MG63 (cell line): ENCODE data around the gene PSMB2. TPM values are rescaled to one million over a fixed set of nuclear protein-coding genes. Genes with fewer than 3 reads are reported as not detected.
"Not testable (repeated sequence)": the region's sequence is repeated elsewhere in the genome, so short reads cannot be mapped to it uniquely, and the experiment has no call there.

ENCODE experiments used
- DNase-seq: peaks from one replicate; pipeline ENCODE4 v3.0.0-alpha.2; 2020
- H3K27me3 ChIP-seq: fragments of 250-450 bp; sonication (Bioruptor Pico); 2 replicates; pipeline ENCODE4 v1.5.1; 2020; ENCODE audit warnings: mild to moderate bottlenecking, moderate library complexity
- H3K36me3 ChIP-seq: fragments of 250-450 bp; sonication (Bioruptor Pico); 2 replicates; pipeline ENCODE4 v1.5.1; 2020; ENCODE audit warnings: mild to moderate bottlenecking, moderate library complexity
- H3K4me3 ChIP-seq: fragments of 250-450 bp; sonication (Bioruptor Pico); 2 replicates; pipeline ENCODE4 v1.5.1; 2020; ENCODE audit warnings: mild to moderate bottlenecking, moderate library complexity
- H3K9me3 ChIP-seq: fragments of 250-450 bp; sonication (Bioruptor Pico); 2 replicates; pipeline ENCODE4 v1.5.1; 2020; ENCODE audit warnings: mild to moderate bottlenecking, moderate library complexity
- total RNA-seq: library from RNA; depleted of rRNA; stranded (reverse); fragments of >200 nt; shearing (Covaris generic); gene quantifications from 2 replicates; pipeline ENCODE4 v1.2.3, GENCODE V29; 2014; ENCODE audit warnings: low replicate concordance

Gene PSMB2
- total RNA-seq, 1 experiment from 2014 or later: 114 TPM

DNA sequence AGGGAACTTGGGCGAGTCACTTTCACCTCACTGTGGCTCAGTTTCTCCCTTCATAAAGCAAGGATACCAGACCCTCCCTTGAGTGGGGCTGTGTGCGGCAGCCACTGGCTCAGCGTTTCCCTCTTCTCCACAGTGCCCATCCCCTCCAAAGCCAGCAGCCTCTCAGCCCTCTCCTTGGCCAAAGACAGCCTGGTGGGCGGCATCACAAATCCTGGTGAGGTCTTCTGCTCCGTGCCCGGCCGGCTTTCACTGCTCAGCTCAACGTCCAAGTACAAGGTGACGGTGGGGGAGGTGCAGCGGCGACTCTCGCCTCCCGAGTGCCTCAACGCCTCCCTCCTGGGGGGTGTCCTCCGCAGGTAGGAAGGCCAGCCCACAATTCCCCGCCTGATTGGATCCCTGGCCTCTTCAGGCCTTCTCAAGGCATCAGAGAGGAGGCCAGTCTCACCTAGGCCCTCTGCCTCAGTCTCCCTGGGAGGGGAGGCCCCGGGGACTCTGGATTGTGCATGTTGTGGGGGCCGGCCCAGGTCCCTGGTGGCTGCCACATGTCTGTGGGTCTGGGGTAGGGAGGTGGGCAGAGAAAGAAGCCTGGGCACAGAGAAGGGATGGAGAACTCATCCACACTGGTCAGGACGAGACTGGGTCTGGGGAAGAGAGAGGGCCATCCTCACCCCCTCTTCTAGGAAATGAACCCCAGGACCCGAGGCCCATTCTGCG lies 53.0 kb downstream of the PSMB2 start:
- Histone ChIP-seq H3K4me3 (no peak overlapping the region), H3K27me3 (no peaks in the 10 kb centered on the region), H3K36me3 (no peaks in the 10 kb centered on the region), H3K9me3 (no peaks in the 10 kb centered on the region)
- no peak for DNase-seq

DNA sequence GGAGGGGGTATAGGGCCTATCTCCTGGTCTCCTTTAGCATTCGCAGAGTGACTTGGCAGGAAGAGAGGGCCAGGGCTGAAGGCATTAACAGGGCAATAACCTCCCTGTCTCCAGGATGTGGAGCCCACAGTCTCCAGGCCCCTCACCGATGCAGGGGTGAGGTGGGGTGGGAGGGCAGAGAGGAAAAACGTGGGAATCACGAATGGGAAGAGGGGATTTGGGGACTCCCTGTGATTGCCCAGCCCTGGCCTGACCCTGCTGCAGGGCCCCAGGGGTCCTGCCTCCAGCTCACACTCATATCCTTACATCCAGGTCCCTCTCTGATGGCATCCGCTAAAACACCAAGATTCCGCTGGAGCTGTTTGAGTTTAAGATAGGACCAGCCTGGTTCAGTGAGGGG lies 53.6 kb downstream of the PSMB2 start:
- no peaks in the 10 kb centered on the region for H3K27me3 ChIP-seq
- no peaks in the 10 kb centered on the region for H3K36me3 ChIP-seq
- H3K9me3 ChIP-seq: no peaks in the 10 kb centered on the region
- DNase-seq: no peak
- H3K4me3 ChIP-seq: no peak overlapping the region

DNA sequence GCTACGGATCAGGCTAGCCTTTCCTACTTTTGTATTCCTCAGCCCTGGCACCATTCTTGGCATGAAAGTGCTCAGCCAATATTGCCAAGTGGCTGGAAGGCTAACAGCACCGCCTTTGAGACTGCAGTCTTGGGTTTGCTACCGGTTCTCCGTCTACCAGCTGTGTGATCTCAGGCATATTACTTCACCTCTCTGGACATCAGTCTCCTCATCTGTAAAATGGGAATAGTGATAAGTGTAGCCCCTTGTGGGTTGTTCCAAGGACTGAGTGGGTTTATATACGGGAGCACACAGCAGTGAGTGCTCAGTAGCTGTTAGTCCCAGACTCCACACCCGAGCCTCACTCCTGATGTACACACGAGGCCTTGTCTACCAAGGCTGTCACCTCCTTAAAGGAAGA lies 54.5 kb downstream of the PSMB2 start:
- Histone ChIP-seq H3K4me3 (no peak overlapping the region), H3K27me3 (no peaks in the 10 kb centered on the region), H3K9me3 (no peaks in the 10 kb centered on the region)

DNA sequence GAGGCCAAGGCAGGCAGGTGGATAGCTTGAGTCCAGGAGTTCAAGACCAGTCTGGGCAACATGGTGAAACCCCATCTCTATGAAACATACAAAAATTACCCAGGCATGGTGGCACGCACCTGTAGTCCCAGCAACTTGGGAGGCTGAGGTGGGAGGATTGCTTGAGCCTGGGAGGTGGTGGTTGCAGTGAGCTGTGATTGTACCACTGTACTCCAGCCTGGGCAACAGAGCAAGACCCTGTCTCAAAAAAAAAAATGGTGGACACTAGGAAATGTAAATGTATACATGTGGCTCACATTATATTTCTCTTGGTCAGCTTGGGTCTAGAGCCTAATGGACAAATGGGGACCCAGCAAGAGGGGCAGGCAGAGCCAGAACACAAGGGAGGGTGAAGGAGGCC lies 55.5 kb downstream of the PSMB2 start:
- H3K9me3 ChIP-seq, DNase-seq: not testable (repeated sequence)

More for the DNA sequence above, 54.5 kb downstream of the PSMB2 start:
- no peaks in the 10 kb centered on the region for H3K36me3 ChIP-seq
- no peak for DNase-seq

DNA sequence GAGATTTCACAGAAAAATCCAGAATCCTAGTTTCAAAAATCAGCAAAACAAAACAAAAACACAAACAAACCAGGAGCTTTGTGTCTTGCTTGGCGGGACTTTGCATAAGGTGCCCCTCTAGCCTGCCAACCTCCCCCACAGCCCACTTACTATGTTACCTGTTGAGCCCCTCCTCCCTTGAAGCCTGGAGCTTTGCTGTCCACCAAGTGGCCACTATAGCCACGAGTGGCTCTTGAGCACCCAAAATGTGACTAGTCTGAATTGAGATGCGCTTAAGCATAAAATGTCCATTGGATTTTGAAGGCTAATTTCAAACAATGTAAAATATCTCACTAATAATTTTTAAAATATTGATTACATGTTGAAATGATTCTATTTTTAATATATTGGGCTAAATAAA lies 56.0 kb downstream of the PSMB2 start:
- H3K9me3 ChIP-seq: no peaks in the 10 kb centered on the region
- no peak for DNase-seq

More for the DNA sequence above, 55.5 kb downstream of the PSMB2 start:
- not testable (repeated sequence) for H3K36me3 ChIP-seq, H3K4me3 ChIP-seq, H3K27me3 ChIP-seq

DNA sequence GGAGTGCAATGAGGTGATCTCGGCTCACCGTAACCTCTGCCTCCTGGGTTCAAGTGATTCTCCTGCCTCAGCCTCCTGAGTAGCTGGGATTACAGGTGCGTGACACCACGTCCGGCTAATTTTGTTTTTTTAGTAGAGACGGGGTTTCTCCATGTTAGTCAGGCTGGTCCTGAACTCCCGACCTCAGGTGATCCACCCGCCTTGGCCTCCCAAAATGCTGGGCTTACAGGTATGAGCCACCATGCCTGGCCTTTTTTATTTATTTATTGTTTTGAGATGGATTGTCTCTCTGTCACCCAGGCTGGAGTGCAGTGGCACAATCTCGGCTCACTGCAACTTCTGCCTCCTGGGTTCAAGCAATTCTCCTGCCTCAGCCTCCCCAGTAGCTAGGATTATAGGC lies 59.7 kb downstream of the PSMB2 start:
- not testable (repeated sequence) for H3K4me3 ChIP-seq, H3K36me3 ChIP-seq, H3K9me3 ChIP-seq, DNase-seq, H3K27me3 ChIP-seq

More for the DNA sequence above, 56.0 kb downstream of the PSMB2 start:
- Histone ChIP-seq H3K36me3 (no peaks in the 10 kb centered on the region), H3K27me3 (no peaks in the 10 kb centered on the region), H3K4me3 (no peak overlapping the region)

DNA sequence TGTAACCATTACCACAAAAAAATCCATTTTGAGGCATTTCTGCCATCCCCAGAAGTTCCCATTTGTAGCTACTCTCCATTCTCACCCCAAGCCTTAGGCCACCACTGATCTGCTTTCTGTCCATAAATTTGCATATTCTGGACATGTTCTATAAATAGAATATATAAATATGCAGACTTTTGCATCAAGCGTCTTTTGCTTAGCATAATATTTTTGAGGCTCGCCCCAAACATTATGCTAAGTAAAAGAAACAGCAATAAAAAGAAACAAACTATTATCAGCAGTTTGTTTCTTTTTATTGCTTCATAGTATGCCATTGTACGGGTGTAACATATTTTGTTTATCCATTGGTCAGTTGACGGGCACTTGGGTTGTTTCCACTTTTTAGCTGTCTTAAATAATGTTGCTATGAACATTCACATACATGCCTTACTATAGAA lies 60.4 kb downstream of the PSMB2 start:
- H3K4me3 ChIP-seq: no peak overlapping the region
- no peak for DNase-seq
- no peaks in the 10 kb centered on the region for H3K27me3 ChIP-seq
- no peaks in the 10 kb centered on the region for H3K9me3 ChIP-seq
- no peaks in the 10 kb centered on the region for H3K36me3 ChIP-seq

DNA sequence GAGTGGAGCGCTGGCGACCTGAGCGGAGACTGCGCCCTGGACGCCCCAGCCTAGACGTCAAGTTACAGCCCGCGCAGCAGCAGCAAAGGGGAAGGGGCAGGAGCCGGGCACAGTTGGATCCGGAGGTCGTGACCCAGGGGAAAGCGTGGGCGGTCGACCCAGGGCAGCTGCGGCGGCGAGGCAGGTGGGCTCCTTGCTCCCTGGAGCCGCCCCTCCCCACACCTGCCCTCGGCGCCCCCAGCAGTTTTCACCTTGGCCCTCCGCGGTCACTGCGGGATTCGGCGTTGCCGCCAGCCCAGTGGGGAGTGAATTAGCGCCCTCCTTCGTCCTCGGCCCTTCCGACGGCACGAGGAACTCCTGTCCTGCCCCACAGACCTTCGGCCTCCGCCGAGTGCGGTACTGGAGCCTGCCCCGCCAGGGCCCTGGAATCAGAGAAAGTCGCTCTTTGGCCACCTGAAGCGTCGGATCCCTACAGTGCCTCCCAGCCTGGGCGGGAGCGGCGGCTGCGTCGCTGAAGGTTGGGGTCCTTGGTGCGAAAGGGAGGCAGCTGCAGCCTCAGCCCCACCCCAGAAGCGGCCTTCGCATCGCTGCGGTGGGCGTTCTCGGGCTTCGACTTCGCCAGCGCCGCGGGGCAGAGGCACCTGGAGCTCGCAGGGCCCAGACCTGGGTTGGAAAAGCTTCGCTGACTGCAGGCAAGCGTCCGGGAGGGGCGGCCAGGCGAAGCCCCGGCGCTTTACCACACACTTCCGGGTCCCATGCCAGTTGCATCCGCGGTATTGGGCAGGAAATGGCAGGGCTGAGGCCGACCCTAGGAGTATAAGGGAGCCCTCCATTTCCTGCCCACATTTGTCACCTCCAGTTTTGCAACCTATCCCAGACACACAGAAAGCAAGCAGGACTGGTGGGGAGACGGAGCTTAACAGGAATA lies 64.0 kb downstream of the PSMB2 start:
- H3K27me3 ChIP-seq: no peaks in the 10 kb centered on the region
- H3K36me3 ChIP-seq: no peaks in the 10 kb centered on the region
- no peak overlapping the region for H3K4me3 ChIP-seq
- H3K9me3 ChIP-seq: no peaks in the 10 kb centered on the region
- DNase-seq: no peak

DNA sequence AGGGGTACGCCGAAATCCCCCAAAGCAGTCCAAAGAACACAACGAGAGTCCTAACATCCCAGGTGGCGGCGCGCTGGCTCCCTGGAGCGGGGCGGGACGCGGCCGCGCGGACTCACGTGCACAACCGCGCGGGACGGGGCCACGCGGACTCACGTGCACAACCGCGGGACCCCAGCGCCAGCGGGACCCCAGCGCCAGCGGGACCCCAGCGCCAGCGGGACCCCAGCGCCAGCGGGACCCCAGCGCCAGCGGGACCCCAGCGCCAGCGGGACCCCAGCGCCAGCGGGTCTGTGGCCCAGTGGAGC lies 64.6 kb downstream of the PSMB2 start:
- H3K4me3 ChIP-seq, DNase-seq, H3K27me3 ChIP-seq, H3K9me3 ChIP-seq, H3K36me3 ChIP-seq: not testable (repeated sequence)

DNA sequence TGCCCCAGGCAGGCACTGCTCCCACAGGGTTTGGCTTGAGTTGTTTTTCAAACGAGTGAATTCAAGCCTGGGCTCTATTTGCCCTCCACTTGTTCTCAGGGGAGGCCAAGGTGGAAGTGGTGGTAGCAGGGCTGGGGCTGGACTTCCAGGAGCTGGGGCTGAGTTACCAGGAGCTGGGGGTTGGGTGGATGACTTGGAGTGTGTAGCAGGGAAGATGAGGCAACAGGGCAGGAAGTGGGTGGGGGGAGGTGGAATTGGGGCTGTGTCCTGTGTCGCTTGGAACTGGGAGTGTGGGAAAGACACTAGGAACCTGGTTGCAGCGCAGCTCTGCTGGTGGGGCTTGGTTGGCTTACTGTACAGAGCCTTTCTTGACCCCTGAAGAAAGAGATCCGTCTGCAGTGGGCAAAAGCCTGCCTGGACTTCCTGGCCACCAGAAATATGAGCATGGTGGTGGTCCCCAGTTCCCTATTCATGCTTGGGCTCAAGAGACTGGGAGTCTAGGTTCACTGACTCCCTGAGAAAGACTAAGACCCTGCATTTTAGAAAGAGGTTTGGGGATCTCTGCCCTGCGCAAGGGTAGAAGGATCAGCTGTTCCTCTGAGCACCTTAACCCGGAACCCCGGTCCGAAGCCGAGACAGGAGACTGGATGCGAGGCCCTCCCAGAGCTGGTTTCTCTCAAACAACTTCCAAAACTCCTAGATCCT lies 65.1 kb downstream of the PSMB2 start:
- Histone ChIP-seq H3K36me3 (no peaks in the 10 kb centered on the region), H3K9me3 (no peaks in the 10 kb centered on the region), H3K27me3 (no peaks in the 10 kb centered on the region), H3K4me3 (no peak overlapping the region)
- DNase-seq: no peak

DNA sequence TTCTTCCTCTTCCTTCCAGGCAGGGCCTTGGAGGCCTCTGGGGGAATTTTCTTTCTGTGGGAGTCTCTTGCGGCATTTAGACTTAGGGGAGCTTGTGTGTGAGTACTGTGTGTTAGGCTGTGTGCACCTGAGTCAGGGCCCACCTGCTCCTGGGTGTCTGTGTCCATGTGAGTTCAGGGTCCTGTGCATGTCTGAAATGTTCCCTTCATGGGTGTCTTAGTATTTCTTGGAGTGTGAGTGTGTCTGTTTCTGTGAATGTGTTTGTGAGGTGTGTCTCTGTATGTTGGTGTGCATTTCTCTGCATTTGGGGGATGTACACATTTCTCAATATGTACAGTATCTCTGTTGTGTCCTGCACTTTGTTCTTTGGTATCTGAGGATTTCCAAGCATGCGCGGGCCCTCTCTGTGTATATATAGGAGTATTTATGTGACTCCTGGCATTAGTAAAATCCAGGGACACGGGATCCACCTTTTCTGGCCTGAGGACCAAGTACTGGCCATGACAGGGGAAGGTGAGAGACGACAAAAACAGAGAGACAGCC lies 65.8 kb downstream of the PSMB2 start:
- H3K9me3 ChIP-seq: no peaks in the 10 kb centered on the region

DNA sequence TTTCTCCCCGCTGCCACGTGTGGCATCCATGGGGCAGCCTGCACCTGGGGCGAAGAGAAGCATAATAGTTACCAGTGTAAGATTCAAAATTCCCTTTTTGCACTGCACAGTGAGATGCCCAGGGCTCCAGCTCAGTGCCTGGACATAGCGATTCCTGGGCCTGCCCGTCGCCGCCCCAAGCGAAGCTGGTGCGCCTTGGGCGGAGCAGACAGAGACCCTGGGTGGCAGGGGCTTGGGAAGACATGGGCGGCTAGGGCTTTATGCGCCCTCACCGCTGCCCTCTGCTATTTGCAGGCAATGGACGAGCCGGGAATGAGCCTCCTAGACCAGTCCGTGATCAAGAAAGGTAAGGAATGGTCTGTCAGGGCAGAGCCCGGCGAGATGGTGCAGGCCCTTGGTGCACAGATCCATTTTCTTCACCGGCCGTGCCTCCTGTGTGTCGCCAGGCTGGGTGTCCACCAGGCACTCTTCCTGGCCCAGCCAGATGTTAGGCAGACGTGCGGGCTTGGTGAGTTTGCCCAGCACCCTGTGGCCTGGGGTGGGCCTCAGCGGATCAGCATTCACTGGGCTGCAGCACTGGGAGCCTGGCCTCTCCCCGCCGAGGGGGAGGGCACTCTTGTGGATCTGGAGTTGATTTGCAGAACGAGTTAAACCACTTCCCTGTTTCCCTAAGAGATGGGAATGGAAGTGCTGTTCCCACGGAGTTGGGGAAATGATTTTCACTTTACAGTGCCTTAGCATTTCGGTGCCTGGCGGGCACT lies 66.5 kb downstream of the PSMB2 start:
- H3K36me3 ChIP-seq: no peaks in the 10 kb centered on the region
- no peak overlapping the region for H3K4me3 ChIP-seq
- DNase-seq: no peak
- H3K9me3 ChIP-seq: no peaks in the 10 kb centered on the region
- H3K27me3 ChIP-seq: no peaks in the 10 kb centered on the region

More for the DNA sequence above, 65.8 kb downstream of the PSMB2 start:
- Histone ChIP-seq H3K36me3 (no peaks in the 10 kb centered on the region), H3K27me3 (no peaks in the 10 kb centered on the region), H3K4me3 (no peak overlapping the region)
- no peak for DNase-seq

DNA sequence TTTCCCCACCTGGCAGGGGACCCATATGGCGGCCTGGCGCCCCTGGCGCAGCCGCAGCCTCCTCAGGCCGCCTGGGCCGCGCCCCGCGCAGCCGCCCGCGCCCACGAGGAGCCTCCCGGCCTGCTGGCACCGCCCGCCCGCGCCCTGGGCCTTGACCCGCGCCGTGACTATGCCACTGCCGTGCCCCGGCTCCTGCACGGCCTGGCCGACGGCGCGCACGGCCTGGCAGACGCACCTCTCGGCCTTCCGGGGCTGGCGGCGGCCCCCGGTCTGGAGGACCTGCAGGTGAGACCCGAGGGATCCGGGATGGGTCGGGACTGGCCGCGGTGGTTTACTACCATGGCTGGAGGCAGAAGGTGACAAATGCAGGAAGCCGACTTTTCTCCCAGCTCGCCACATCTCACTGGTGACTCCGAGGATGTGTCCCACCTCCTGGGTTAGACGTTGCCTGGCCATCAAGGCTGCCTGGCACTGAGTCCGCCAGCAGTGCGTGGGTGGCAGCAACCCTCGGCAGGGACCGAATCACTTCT lies 67.1 kb downstream of the PSMB2 start:
- no peak for DNase-seq
- Histone ChIP-seq H3K4me3 (no peak overlapping the region), H3K27me3 (no peaks in the 10 kb centered on the region), H3K9me3 (no peaks in the 10 kb centered on the region), H3K36me3 (no peaks in the 10 kb centered on the region)

DNA sequence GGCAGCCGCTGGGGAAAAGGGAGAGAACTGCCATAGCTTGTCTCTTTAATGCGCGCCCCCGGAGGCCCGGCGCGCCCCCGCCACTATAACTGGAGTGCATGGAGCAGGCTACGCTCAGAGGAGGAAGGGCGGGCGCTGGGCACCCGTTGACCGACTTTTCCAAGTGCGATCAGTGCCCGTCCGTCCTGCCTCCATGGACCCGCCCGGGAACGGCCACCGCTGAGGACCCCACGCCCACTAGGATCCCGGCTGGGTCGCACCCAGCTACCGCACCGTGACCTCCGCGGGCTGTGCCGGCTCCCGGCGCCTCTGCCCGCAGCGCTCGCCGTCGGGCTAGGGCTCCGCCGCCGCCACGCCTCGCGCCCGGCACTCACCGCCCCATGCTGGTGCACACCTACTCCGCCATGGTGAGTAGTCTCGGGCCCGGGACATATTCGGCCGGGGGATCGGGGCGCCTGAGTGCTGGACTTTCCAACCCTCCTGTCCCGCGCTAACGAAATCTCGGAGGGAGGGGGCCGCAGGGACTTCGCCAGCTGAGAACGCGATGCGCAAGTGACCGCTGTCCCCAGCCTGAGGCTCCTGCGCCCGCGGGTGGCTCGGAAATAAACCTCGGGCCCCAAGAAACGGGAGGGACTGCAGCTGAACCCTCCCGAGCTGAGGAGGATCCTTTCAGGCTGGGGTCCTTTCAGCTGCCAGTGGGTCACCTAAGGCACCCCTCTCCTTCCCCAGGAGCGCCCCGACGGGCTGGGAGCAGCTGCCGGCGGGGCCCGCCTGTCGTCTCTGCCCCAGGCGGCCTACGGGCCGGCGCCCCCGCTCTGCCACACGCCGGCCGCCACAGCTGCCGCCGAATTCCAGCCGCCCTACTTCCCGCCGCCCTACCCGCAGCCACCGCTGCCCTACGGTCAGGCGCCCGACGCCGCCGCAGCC lies 67.9 kb downstream of the PSMB2 start, which contains the start of gene TFAP2E:
Gene TFAP2E, plus strand, starts transcription at position 117 of the 927 bp plus-strand sequence. Its CDS starts 264 bp downstream, at position 381.
- peak; percentile 58 for DNase-seq

DNA sequence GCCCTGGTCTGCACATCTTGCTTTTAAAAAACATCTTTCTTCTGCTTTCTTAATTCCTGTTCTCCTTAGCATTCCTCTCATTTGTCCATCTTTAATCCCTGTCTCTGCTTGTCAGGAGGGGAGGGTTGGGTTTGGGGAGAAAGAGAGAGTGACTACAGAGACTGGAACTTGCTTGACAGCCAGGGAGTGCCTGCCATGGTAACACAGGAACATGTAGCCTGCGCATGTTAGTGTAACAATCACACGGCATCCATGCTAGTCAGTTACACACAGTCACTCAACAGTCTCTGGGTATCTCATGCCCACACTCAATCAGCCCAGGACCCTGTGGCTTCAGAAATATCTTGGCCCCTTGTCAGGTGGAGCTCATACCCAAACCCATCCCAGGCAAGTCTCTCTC lies 69.0 kb downstream of the PSMB2 start:
- Histone ChIP-seq H3K36me3 (no peaks in the 10 kb centered on the region), H3K9me3 (no peaks in the 10 kb centered on the region), H3K27me3 (no peaks in the 10 kb centered on the region), H3K4me3 (no peak overlapping the region)
- no peak for DNase-seq

More for the DNA sequence above, 67.9 kb downstream of the PSMB2 start, which contains the start of gene TFAP2E:
- H3K4me3 ChIP-seq: peak within 1 kb of the TSS; percentile 52
- no peaks in the 10 kb centered on the region for H3K36me3 ChIP-seq
- H3K27me3 ChIP-seq: no peaks in the 10 kb centered on the region
- no peaks in the 10 kb centered on the region for H3K9me3 ChIP-seq
